ENCODE data around the gene COL18A1. TPM values are rescaled to one million over a fixed set of nuclear protein-coding genes. Genes with fewer than 3 reads are reported as not detected.

Gene COL18A1
- total and polyA plus RNA-seq, 2 of the 8 experiments (the other 6 are each of a cell fraction or from before 2014, with no cell fraction given) = 145 to 201 TPM

- TF ChIP-seq CHD7 (IDR thresholded peaks at IDR 0.05; ENCODE audit: insufficient replicate concordance, low read length) (no peak), ZNF274 (IDR thresholded peaks at IDR 0.05; ENCODE audit: borderline replicate concordance, extremely low read depth, low read length) (no peak), KDM4A (IDR thresholded peaks at IDR 0.05; ENCODE audit: low read depth, low read length, severe bottlenecking) (no peak), CBX5 (IDR thresholded peaks at IDR 0.05; ENCODE audit: low read depth, low read length) (no peak), EGR1 (IDR thresholded peaks at IDR 0.05; ENCODE audit: borderline replicate concordance, low read depth, low read length) (no peak), NRF1 (IDR thresholded peaks at IDR 0.05; ENCODE audit: low read depth, low read length) (no peak), CHD2 (IDR thresholded peaks at IDR 0.05; ENCODE audit: low read length) (no peak), SUZ12 (IDR thresholded peaks at IDR 0.05; ENCODE audit: low read length) (no peak), TEAD4 (IDR thresholded peaks at IDR 0.05; ENCODE audit: low read depth, low read length) (no peak)
These were observed 134.3 kb downstream of the COL18A1 start (continued) for GRCh38 chr21:45539046-45539795.

Measured in H1 (cell line).